ENCODE data around the gene ANKUB1. TPM values are rescaled to one million over a fixed set of nuclear protein-coding genes. Genes with fewer than 3 reads are reported as not detected.

The ANKUB1 gene
- total and polyA plus RNA-seq, 4 donors = 0.19 TPM; not detected in 3

GRCh38 chr3:149753717-149754116 lies 38.6 kb downstream of the ANKUB1 start:
- Histone ChIP-seq H3K4me3 (ENCODE audit: low read depth in 1 of 3, low read length in 3 of 3) (no peak overlapping the region), H3K27me3 (ENCODE audit: control insufficient read depth in 4 of 4, insufficient read depth in 4 of 4, low read length in 3 of 4) (no peaks in the 10 kb centered on the region), H3K9me3 (ENCODE audit: control insufficient read depth in 4 of 4, low read length in 3 of 4) (no peaks in the 10 kb centered on the region), H3K9ac (ENCODE audit: low read depth in 1 of 2, low read length in 2 of 2) (no peak overlapping the region), H3K4me1 (ENCODE audit: control insufficient read depth in 4 of 4, insufficient read depth in 4 of 4, low read length in 3 of 4) (peaks cover 2 to 15% (median 9%) of the 10 kb centered on the region in 4 donors), H3K36me3 (ENCODE audit: control insufficient read depth in 4 of 4, insufficient read depth in 3 of 4, low read depth in 1 of 4, low read length in 3 of 4) (peaks cover 0 to 7% (median 2%) of the 10 kb centered on the region in 4 donors), H3K27ac (ENCODE audit: low read depth in 1 of 2, low read length in 2 of 2) (no peak overlapping the region)
- TF ChIP-seq JUND (IDR thresholded peaks at IDR 0.05) = no peak
- no peak for TF ChIP-seq HNF4G (IDR thresholded peaks at IDR 0.05)
- TF ChIP-seq HNF4A (conservative IDR thresholded peaks at IDR 0.05) = no peak
- TF ChIP-seq ZBTB33 (IDR thresholded peaks at IDR 0.05) = no peak
- TF ChIP-seq ATF3 (IDR thresholded peaks at IDR 0.05) = no peak
- no peak for TF ChIP-seq NR2F2 (IDR thresholded peaks at IDR 0.05)
- no peak for TF ChIP-seq RAD21 (IDR thresholded peaks at IDR 0.05)
- no peak for TF ChIP-seq RXRA (IDR thresholded peaks at IDR 0.05)
- no peak for TF ChIP-seq FOXA2 (IDR thresholded peaks at IDR 0.05)
- TF ChIP-seq FOXA1 (IDR thresholded peaks at IDR 0.05) = no peak
- TF ChIP-seq YY1 (IDR thresholded peaks at IDR 0.05) = no peak
- no peak for DNase-seq (ENCODE audit: low spot score)

GRCh38 chr3:149752788-149753136 lies 39.6 kb downstream of the ANKUB1 start:
- Histone ChIP-seq H3K9me3 (ENCODE audit: control insufficient read depth in 4 of 4, low read length in 3 of 4) (no peaks in the 10 kb centered on the region), H3K4me3 (ENCODE audit: low read depth in 1 of 3, low read length in 3 of 3) (peak overlapping the region; percentile 68 to 100 (median 96)), H3K9ac (ENCODE audit: low read depth in 1 of 2, low read length in 2 of 2) (peak overlapping the region in 1 of 2 donors; percentile 63), H3K36me3 (ENCODE audit: control insufficient read depth in 4 of 4, insufficient read depth in 3 of 4, low read depth in 1 of 4, low read length in 3 of 4) (peaks cover 6 to 11% (median 8%) of the 10 kb centered on the region in 4 donors), H3K27ac (ENCODE audit: low read depth in 1 of 2, low read length in 2 of 2) (peak overlapping the region in 1 of 2 donors; percentile 73), H3K4me1 (ENCODE audit: control insufficient read depth in 4 of 4, insufficient read depth in 4 of 4, low read length in 3 of 4) (peaks cover 2 to 15% (median 9%) of the 10 kb centered on the region in 4 donors), H3K27me3 (ENCODE audit: control insufficient read depth in 4 of 4, insufficient read depth in 4 of 4, low read length in 3 of 4) (no peaks in the 10 kb centered on the region)
- TF ChIP-seq FOXA1 (IDR thresholded peaks at IDR 0.05) (no peak), CTCF (IDR thresholded peaks at IDR 0.05; ENCODE audit: low read depth, low read length, missing input control) (no peak), MAX (IDR thresholded peaks at IDR 0.05) (peak; percentile 11)
- no peak for DNase-seq (ENCODE audit: low spot score)

GRCh38 chr3:149752051-149752787 lies 40.1 kb downstream of the ANKUB1 start, which contains the start of gene COMMD2:
COMMD2 (minus strand) TSS chr3:149752489; CDS start chr3:149752444, 45 bp downstream.
- H3K27ac ChIP-seq (ENCODE audit: low read depth in 1 of 2, low read length in 2 of 2) = peak within 1 kb of the TSS; percentile 59 to 73
- TF ChIP-seq HNF4A (conservative IDR thresholded peaks at IDR 0.05) = peak in 1 of 2 donors; percentile 30
- TF ChIP-seq JUND (IDR thresholded peaks at IDR 0.05) = peak in 1 of 2 donors; percentile 24
- peak; percentile 31 to 44 for TF ChIP-seq RXRA (IDR thresholded peaks at IDR 0.05)
- no peak for TF ChIP-seq FOXA2 (IDR thresholded peaks at IDR 0.05)
- TF ChIP-seq ATF3 (IDR thresholded peaks at IDR 0.05) = peak; percentile 16
- TF ChIP-seq NR2F2 (IDR thresholded peaks at IDR 0.05) = no peak
- TF ChIP-seq SP1 (IDR thresholded peaks at IDR 0.05) = peak; percentile 20
- TF ChIP-seq MAX (IDR thresholded peaks at IDR 0.05) = no peak
- TF ChIP-seq YY1 (IDR thresholded peaks at IDR 0.05) = peak; percentile 68
- TF ChIP-seq RAD21 (IDR thresholded peaks at IDR 0.05) = peak; percentile 57 to 65
- TF ChIP-seq TAF1 (conservative IDR thresholded peaks at IDR 0.05) = peak; percentile 12
- peak; percentile 92 to 97 for TF ChIP-seq GABPA (IDR thresholded peaks at IDR 0.05 in 1 of 2, conservative IDR thresholded peaks at IDR 0.05 in 1 of 2)
- WGBS = under 1% methylated on average over 52 of the region's 52 CpGs
- DNase-seq (ENCODE audit: low spot score) = peak; percentile 77
- H3K36me3 ChIP-seq (ENCODE audit: control insufficient read depth in 4 of 4, insufficient read depth in 3 of 4, low read depth in 1 of 4, low read length in 3 of 4) = peaks cover 6 to 14% (median 11%) of the 10 kb centered on the region in 4 donors
- peak within 1 kb of the TSS; percentile 79 to 86 for H3K9ac ChIP-seq (ENCODE audit: low read depth in 1 of 2, low read length in 2 of 2)
- no peaks in the 10 kb centered on the region for H3K27me3 ChIP-seq (ENCODE audit: control insufficient read depth in 4 of 4, insufficient read depth in 4 of 4, low read length in 3 of 4)
- H3K4me3 ChIP-seq (ENCODE audit: low read depth in 1 of 3, low read length in 3 of 3) = peak within 1 kb of the TSS; percentile 68 to 100 (median 96)
- H3K9me3 ChIP-seq (ENCODE audit: control insufficient read depth in 4 of 4, low read length in 3 of 4) = no peaks in the 10 kb centered on the region
- peaks cover 2 to 15% (median 9%) of the 10 kb centered on the region in 4 donors for H3K4me1 ChIP-seq (ENCODE audit: control insufficient read depth in 4 of 4, insufficient read depth in 4 of 4, low read length in 3 of 4)

All from liver (tissue), 9 donors.